ENCODE results near the gene KRTAP9-3. TPM values are rescaled to one million over a fixed set of nuclear protein-coding genes. Genes with fewer than 3 reads are reported as not detected.
"Not testable (repeated sequence)": the region's sequence is repeated elsewhere in the genome, so short reads cannot be mapped to it uniquely, and the experiment has no call there.

Gene KRTAP9-3
- polyA plus RNA-seq, 3 donors: not detected

DNA sequence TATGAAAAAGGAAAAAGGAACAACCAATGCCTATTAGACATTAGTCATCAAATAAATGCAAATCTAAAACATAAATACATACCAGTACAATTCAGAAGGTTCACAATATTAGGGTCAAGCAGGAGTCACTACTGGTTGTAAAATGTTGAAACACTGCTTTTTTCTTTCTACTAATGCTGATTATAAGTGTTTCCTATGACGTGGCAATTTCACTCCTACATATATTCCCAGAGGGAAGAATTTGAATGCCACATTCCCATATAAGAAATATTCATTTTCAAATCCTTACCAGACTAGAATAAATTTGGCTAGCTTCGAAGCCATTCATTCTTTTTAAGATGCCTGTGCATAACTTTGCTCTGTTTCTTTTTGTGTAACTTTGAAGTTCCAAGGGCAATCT, 8.4 kb upstream of the KRTAP9-3 start:
- peaks cover 3 to 17% (median 6%) of the 10 kb centered on the region in 7 donors for H3K9me3 Mint-ChIP-seq
- Histone ChIP-seq H3K9me3 (replicated peaks in 1 of 2; ENCODE audit: control insufficient read depth in 1 of 2, insufficient read depth in 1 of 2, low read length in 2 of 2) (peaks cover 0 to 3% of the 10 kb centered on the region in 2 donors), H4K20me1 (ENCODE audit: insufficient read depth, low read length) (no peaks in the 10 kb centered on the region), H3K79me2 (ENCODE audit: insufficient read depth, low read length) (no peaks in the 10 kb centered on the region), H3K9ac (ENCODE audit: insufficient read depth, low read length, poor library complexity, severe bottlenecking) (no peak overlapping the region), H3K27me3 (ENCODE audit: control insufficient read depth in 2 of 2, insufficient read depth in 2 of 2, low read length in 2 of 2) (no peaks in the 10 kb centered on the region), H3K4me3 (replicated peaks in 1 of 3; ENCODE audit: low read depth in 2 of 3, low read length in 3 of 3) (no peak overlapping the region), H3K4me2 (replicated peaks; ENCODE audit: extremely low read depth, low read length, poor library complexity, severe bottlenecking) (no peak overlapping the region), H3K27ac (ENCODE audit: low read depth in 1 of 2, low read length in 2 of 2) (no peak overlapping the region), H3K4me1 (ENCODE audit: control insufficient read depth in 1 of 2, insufficient read depth in 2 of 2, low read length in 2 of 2) (no peaks in the 10 kb centered on the region), H2AFZ (ENCODE audit: insufficient read depth, low read depth, low read length, poor library complexity, severe bottlenecking) (no peak overlapping the region), H3K36me3 (replicated peaks in 1 of 2; ENCODE audit: control insufficient read depth in 1 of 2, insufficient read depth in 2 of 2, low read length in 2 of 2) (no peaks in the 10 kb centered on the region)
- peaks cover 0 to 13% (median 5%) of the 10 kb centered on the region in 3 donors for H3K27me3 Mint-ChIP-seq (ENCODE audit: low read depth in 3 of 3)
- no peak overlapping the region for H3K27ac Mint-ChIP-seq
- H3K4me3 Mint-ChIP-seq: no peak overlapping the region
- H3K4me1 Mint-ChIP-seq: no peaks in the 10 kb centered on the region
- no peak for DNase-seq
- no peaks in the 10 kb centered on the region for H3K36me3 Mint-ChIP-seq
- intact Hi-C loops (cut with micrococcal nuclease): no loop called here
- TF ChIP-seq, protein P1, sequence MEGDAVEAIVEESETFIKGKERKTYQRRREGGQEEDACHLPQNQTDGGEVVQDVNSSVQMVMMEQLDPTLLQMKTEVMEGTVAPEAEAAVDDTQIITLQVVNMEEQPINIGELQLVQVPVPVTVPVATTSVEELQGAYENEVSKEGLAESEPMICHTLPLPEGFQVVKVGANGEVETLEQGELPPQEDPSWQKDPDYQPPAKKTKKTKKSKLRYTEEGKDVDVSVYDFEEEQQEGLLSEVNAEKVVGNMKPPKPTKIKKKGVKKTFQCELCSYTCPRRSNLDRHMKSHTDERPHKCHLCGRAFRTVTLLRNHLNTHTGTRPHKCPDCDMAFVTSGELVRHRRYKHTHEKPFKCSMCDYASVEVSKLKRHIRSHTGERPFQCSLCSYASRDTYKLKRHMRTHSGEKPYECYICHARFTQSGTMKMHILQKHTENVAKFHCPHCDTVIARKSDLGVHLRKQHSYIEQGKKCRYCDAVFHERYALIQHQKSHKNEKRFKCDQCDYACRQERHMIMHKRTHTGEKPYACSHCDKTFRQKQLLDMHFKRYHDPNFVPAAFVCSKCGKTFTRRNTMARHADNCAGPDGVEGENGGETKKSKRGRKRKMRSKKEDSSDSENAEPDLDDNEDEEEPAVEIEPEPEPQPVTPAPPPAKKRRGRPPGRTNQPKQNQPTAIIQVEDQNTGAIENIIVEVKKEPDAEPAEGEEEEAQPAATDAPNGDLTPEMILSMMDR (IDR thresholded peaks at IDR 0.05): no peak
- WGBS (ENCODE audit: insufficient coverage): 80% methylated on average over 1 of the region's 2 CpGs

DNA sequence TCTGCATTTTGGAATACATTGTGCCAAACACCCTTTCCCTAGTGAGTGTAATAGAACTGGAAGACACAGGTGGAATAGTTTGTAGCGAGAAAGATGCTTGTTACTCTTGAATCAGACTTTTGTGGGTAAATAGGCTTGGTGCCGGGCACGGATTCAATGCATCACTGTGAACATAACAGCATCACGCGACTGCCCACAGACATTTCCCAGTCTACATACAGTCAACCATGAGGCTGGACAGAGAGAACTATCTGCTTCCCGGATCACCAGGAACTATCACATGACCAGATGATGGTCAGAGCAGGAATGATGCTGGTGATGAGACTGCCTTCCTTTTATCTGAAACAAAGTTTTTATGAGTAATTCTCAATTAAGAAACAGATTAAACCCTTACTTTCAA, 6.2 kb upstream of the KRTAP9-3 start:
- no peaks in the 10 kb centered on the region for H3K27me3 ChIP-seq (ENCODE audit: control insufficient read depth in 2 of 2, insufficient read depth in 2 of 2, low read length in 2 of 2)
- Mint-ChIP-seq H3K27me3 (ENCODE audit: low read depth in 3 of 3) (peaks cover 3 to 8% (median 4%) of the 10 kb centered on the region in 3 donors), H3K36me3 (no peaks in the 10 kb centered on the region), H3K4me1 (no peaks in the 10 kb centered on the region), H3K27ac (no peak overlapping the region), H3K9me3 (peaks cover 0 to 7% (median 1%) of the 10 kb centered on the region in 7 donors), H3K4me3 (no peak overlapping the region)
- DNase-seq: no peak
- WGBS (ENCODE audit: insufficient coverage): no CpG with 5 or more reads among the region's 6 CpGs
- no peak overlapping the region for H2AFZ ChIP-seq (ENCODE audit: insufficient read depth, low read depth, low read length, poor library complexity, severe bottlenecking)
- H3K79me2 ChIP-seq (ENCODE audit: insufficient read depth, low read length): no peaks in the 10 kb centered on the region
- no peaks in the 10 kb centered on the region for H4K20me1 ChIP-seq (ENCODE audit: insufficient read depth, low read length)
- H3K36me3 ChIP-seq (replicated peaks in 1 of 2; ENCODE audit: control insufficient read depth in 1 of 2, insufficient read depth in 2 of 2, low read length in 2 of 2): no peaks in the 10 kb centered on the region
- intact Hi-C loops (cut with micrococcal nuclease): no loop called here
- H3K4me1 ChIP-seq (ENCODE audit: control insufficient read depth in 1 of 2, insufficient read depth in 2 of 2, low read length in 2 of 2): no peaks in the 10 kb centered on the region
- no peaks in the 10 kb centered on the region for H3K9me3 ChIP-seq (replicated peaks in 1 of 2; ENCODE audit: control insufficient read depth in 1 of 2, insufficient read depth in 1 of 2, low read length in 2 of 2)
- TF ChIP-seq, protein P1 (IDR thresholded peaks at IDR 0.05): no peak
- H3K27ac ChIP-seq (ENCODE audit: low read depth in 1 of 2, low read length in 2 of 2): no peak overlapping the region
- no peak overlapping the region for H3K4me2 ChIP-seq (replicated peaks; ENCODE audit: extremely low read depth, low read length, poor library complexity, severe bottlenecking)
- H3K4me3 ChIP-seq (replicated peaks in 1 of 3; ENCODE audit: low read depth in 2 of 3, low read length in 3 of 3): no peak overlapping the region
- no peak overlapping the region for H3K9ac ChIP-seq (ENCODE audit: insufficient read depth, low read length, poor library complexity, severe bottlenecking)

DNA sequence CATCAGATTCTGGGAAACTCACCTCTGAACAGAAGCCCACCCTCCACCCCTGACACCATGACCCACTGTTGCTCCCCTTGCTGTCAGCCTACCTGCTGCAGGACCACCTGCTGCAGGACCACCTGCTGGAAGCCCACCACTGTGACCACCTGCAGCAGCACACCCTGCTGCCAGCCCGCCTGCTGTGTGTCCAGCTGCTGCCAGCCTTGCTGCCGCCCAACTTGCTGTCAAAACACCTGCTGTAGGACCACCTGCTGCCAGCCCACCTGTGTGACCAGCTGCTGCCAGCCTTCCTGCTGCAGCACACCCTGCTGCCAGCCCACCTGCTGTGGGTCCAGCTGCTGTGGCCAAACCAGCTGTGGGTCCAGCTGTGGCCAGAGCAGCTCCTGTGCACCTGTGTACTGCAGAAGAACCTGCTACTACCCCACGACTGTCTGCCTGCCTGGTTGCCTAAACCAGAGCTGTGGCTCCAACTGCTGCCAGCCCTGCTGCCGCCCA, 5.6 kb upstream of the KRTAP9-3 start, which contains the start of gene KRTAP9-2:
Gene KRTAP9-2, plus strand, starts transcription at position 51 of the 498 bp plus-strand sequence. Its CDS starts 7 bp downstream, at position 58.
- H3K9me3 Mint-ChIP-seq; H2AFZ ChIP-seq (ENCODE audit: insufficient read depth, low read depth, low read length, poor library complexity, severe bottlenecking); H3K79me2 ChIP-seq (ENCODE audit: insufficient read depth, low read length); H3K27me3 Mint-ChIP-seq (ENCODE audit: low read depth in 3 of 3); H3K4me1 Mint-ChIP-seq; intact Hi-C loops (cut with micrococcal nuclease); H3K9ac ChIP-seq (ENCODE audit: insufficient read depth, low read length, poor library complexity, severe bottlenecking); H3K4me1 ChIP-seq (ENCODE audit: control insufficient read depth in 1 of 2, insufficient read depth in 2 of 2, low read length in 2 of 2); H3K4me2 ChIP-seq (replicated peaks; ENCODE audit: extremely low read depth, low read length, poor library complexity, severe bottlenecking); H3K36me3 Mint-ChIP-seq; H4K20me1 ChIP-seq (ENCODE audit: insufficient read depth, low read length); H3K27ac ChIP-seq (ENCODE audit: low read depth in 1 of 2, low read length in 2 of 2); H3K9me3 ChIP-seq (replicated peaks in 1 of 2; ENCODE audit: control insufficient read depth in 1 of 2, insufficient read depth in 1 of 2, low read length in 2 of 2); DNase-seq; H3K4me3 Mint-ChIP-seq; H3K36me3 ChIP-seq (replicated peaks in 1 of 2; ENCODE audit: control insufficient read depth in 1 of 2, insufficient read depth in 2 of 2, low read length in 2 of 2); H3K4me3 ChIP-seq (replicated peaks in 1 of 3; ENCODE audit: low read depth in 2 of 3, low read length in 3 of 3); H3K27me3 ChIP-seq (ENCODE audit: control insufficient read depth in 2 of 2, insufficient read depth in 2 of 2, low read length in 2 of 2): not testable (repeated sequence)
- WGBS (ENCODE audit: insufficient coverage): 86% methylated on average over 2 of the region's 4 CpGs
- peak within 1 kb of the TSS in 1 of 7 donors; percentile 45 for H3K27ac Mint-ChIP-seq
